AG04449 (cell line): ENCODE data around the gene CMTM5.

ENCODE experiments used
- CTCF ChIA-PET: fragments of 350-600 bp; formaldehyde crosslinking; extraction: SDS; loops from one replicate; lab custom pipeline; 2021; ENCODE audit warnings: antibody characterized with exemption; lab: Yijun Ruan, JAX
- POLR2A ChIA-PET: fragments of 400-600, 350-600 bp; formaldehyde crosslinking; extraction: SDS; loops from one replicate; lab custom pipeline; 2020; ENCODE audit warnings: antibody characterized with exemption, inconsistent platforms; lab: Yijun Ruan, JAX
- DNase-seq: peaks from one replicate; pipeline ENCODE4 v3.0.0-alpha.2; 2010; ENCODE audit warnings: low read depth, low spot score
- H3K4me3 ChIP-seq: 2 replicates; pipeline ENCODE4 v1.5.1; 2011; ENCODE audit warnings: low read depth, mild to moderate bottlenecking, control low read depth, low read length
- CTCF ChIP-seq: IDR thresholded peaks from one replicate; pipeline ENCODE4 v1.5.1; 2011; ENCODE audit warnings: mild to moderate bottlenecking, moderate library complexity, low read length, control low read depth, inconsistent platforms; ENCODE audit not compliant: insufficient read depth; ENCODE audit errors: missing control alignments

The CMTM5 gene

DNA sequence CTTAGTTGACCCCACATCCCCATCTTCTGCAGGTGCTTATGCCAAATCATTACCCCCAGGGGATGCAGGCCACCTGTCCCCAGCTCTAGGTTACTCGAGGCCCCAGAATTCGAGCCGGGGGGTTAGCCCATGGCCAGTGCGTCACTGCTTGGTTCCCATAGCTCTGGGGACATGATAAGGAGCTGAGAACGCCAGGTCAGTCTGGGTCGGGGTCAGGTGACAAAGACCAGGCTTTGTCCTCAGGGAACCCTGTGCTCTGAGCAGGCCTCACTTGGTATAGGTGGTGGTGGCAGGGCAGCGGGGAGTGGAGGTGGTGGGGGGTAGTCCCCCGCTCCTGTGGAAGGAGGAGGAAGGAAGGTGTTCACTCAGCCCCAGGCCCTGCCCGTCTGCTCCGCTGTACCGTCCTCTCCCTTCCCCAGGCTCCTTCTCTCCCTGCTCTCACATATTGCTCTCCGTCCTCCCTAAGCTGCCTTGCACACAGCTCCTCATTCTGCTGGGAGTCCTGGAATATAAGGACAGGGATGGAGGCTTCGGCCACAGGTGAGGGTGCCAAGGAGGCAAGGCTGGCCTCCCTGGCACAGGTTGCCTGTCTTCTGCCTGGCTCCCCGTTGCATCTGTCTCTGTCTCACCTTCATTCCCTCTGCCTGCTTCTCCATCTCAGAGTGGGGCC, 33.3 kb downstream of the CMTM5 start:
- TF ChIP-seq CTCF = no peak
- ChIA-PET CTCF (interaction anchor here (1.8 kb wide), 1 partner anchor 30 kb away, joined by 5 read pairs; no protein-coding TSS in a partner anchor), POLR2A (no interaction called here)
- DNase-seq = no peak
- no peak overlapping the region for H3K4me3 ChIP-seq

DNA sequence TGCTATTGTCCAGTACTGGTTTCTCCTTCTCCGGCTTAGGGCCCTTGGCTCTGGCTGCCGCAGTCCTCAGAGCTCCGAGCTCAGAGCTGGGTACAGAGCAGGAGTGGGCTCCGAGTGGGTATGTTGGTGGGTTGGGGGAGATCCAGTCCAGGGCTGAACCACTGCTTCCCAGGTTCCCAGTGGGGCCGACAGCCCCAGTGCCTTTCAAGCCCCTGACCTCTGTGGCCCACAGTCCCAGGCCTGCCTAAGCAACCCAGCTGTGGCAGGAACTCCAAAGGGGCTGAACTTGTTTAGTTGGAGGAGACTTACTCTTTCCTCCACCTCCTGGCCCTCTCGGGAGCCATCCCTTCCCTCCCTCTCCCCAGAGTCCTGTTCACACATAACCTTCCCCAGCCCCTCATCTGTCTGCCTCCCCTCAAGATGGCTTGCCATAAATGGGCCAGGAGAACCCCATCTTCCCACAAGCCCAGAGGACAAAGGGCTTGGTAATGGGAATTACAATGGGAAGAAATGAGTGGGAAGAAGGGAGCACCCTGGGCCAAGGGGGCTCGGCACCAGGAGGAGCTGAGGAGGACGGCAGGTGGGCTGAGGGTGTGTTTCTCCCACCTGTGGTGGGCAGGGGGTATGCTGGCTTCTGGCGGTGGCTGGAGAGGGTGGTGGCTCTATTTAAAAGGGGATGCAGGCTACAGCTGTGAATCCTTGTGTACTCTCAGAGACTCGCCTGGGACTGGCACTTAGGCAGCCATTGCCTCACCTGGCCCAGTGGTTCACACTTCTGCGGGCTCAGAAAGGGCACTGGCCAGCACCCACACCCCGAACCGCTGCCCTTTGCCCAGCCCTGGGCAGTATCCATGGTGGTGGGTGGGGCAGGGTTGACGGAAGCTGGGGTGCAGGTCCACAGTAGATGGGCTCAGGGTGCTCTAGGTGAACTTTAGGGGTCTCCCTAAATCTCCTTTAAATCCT, 35.0 kb downstream of the CMTM5 start:
- ChIA-PET CTCF (interaction anchor here (1.8 kb wide), 1 partner anchor 32 kb away, joined by 5 read pairs; no protein-coding TSS in a partner anchor), POLR2A (no interaction called here)
- TF ChIP-seq CTCF = no peak
- no peak for DNase-seq
- no peak overlapping the region for H3K4me3 ChIP-seq

GRCh38 chr14:23413681-23414080, 36.8 kb downstream of the CMTM5 start:
- ChIA-PET CTCF (no interaction called here), POLR2A (no interaction called here)
- TF ChIP-seq CTCF = no peak
- no peak overlapping the region for H3K4me3 ChIP-seq
- DNase-seq = no peak

DNA sequence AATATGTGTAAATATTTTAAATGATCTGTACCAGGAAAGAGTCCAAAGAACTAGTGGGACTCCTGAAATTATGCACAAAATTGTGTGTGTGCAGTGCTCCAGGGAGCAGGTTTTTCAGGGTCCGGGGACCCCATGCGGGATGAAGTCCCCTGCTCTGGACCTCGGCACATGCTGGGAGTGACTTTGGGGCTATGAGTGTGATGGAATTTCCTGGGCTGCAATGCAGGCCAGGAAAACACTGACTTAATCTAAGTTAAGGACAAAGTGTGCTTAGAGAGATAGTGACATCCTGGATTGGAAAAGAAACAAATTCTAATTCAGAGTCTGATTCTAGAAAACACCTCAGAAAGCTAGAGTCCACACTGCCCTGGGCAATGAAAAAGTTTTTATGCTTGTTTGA, 37.4 kb downstream of the CMTM5 start:
- no peak for TF ChIP-seq CTCF
- H3K4me3 ChIP-seq = no peak overlapping the region
- DNase-seq = no peak
- POLR2A ChIA-PET = no interaction called here
- CTCF ChIA-PET = interaction anchor here (1.5 kb wide), 1 partner anchor 10 kb away, joined by 3 read pairs; no protein-coding TSS in a partner anchor

- DNase-seq = no peak
- POLR2A ChIA-PET = no interaction called here
- CTCF ChIA-PET = interaction anchor here (1.5 kb wide), 1 partner anchor 9 kb away, joined by 3 read pairs; no protein-coding TSS in a partner anchor
- TF ChIP-seq CTCF = no peak
- no peak overlapping the region for H3K4me3 ChIP-seq
Measured at GRCh38 chr14:23414906-23415820, 38.3 kb downstream of the CMTM5 start.
